Measurements from ENCODE around the gene TXNDC17. TPM values are rescaled to one million over a fixed set of nuclear protein-coding genes. Genes with fewer than 3 reads are reported as not detected.

The TXNDC17 gene
- total and polyA plus RNA-seq, 9 of the 15 experiments (the other 6 are each of a cell fraction or from before 2014, with no cell fraction given) = 108 to 759 (median 179) TPM

- FAIRE-seq (no peak), ATAC-seq (peak; percentile 62), DNase-seq (ENCODE audit: extremely low read depth in 1 of 4, low spot score in 3 of 4) (peak in 3 of 4 experiments; percentile 8 to 19 (median 9))
- intact Hi-C loops (cut with micrococcal nuclease) = loop anchor here (10.0 kb wide), 2 partner anchors 185 to 1355 kb away; partner anchors contain the start of gene RABEP1
- Histone ChIP-seq H3K79me2 (ENCODE audit: control insufficient read depth, insufficient read depth, low read length) (peaks cover 43% of the 10 kb centered on the region), H4K20me1 (replicated peaks; ENCODE audit: control insufficient read depth, insufficient read depth, low read length) (no peaks in the 10 kb centered on the region), H3K36me3 (ENCODE audit: control insufficient read depth, insufficient read depth, low read length) (peaks cover 31% of the 10 kb centered on the region; the same call in 2 of the 3 replicates), H3K4me3 (peak overlapping the region; percentile 68), H3K9ac (ENCODE audit: insufficient read depth in 1 of 2, low read depth in 2 of 2, low read length in 2 of 2) (peak overlapping the region; percentile 72 to 97), H3K9me3 (replicated peaks; ENCODE audit: control insufficient read depth, insufficient read depth, low read depth, low read length) (no peaks in the 10 kb centered on the region), H2AFZ (ENCODE audit: low read depth, low read length) (peak overlapping the region; percentile 98), H3K4me1 (replicated peaks in 1 of 2; ENCODE audit: control insufficient read depth in 2 of 2, insufficient read depth in 2 of 2, low read length in 2 of 2) (peaks cover 8 to 43% of the 10 kb centered on the region in 2 experiments; a peak in 4 of 5 replicates), H3K27me3 (ENCODE audit: control insufficient read depth in 2 of 2, insufficient read depth in 2 of 2, low read length in 2 of 2) (no peaks in the 10 kb centered on the region), H3K9me1 (ENCODE audit: control insufficient read depth, insufficient read depth, low read length) (no peaks in the 10 kb centered on the region), H3K4me2 (ENCODE audit: insufficient read depth, low read length) (peak overlapping the region; percentile 86), H3K27ac (ENCODE audit: extremely low read depth, low read depth, low read length) (peak overlapping the region; percentile 86)
- in situ Hi-C loops (cut with MboI) = no loop called here
- WGBS (ENCODE audit: insufficient coverage, low coverage, missing lambda C conversion rate) = 5% methylated on average over 25 of the region's 67 CpGs
- ChIA-PET CTCF (ENCODE audit: low intra/inter-chr PET ratio) (no interaction called here), POLR2A (interaction anchor here (1.1 to 2.3 kb wide), 3 partner anchors 11 to 42 kb away, joined by 6 to 13 read pairs (median 7); partner anchors contain the start of genes C17orf100 and MED31)
- no TSS peak for BruUV-seq (replicated peaks)
- TF ChIP-seq ZNF282 (CRISPR knock-in tag; IDR thresholded peaks at IDR 0.05) = no peak
- TF ChIP-seq TOE1 (IDR thresholded peaks at IDR 0.05; ENCODE audit: borderline replicate concordance) = no peak
- no peak for TF ChIP-seq TOE1 (CRISPR knock-in tag; IDR thresholded peaks at IDR 0.05; ENCODE audit: borderline replicate concordance, low read depth)
- no peak for TF ChIP-seq BRF1 (IDR thresholded peaks at IDR 0.05; ENCODE audit: borderline replicate concordance, extremely low read depth, insufficient read length)
- TF ChIP-seq YY1 (IDR thresholded peaks at IDR 0.05; ENCODE audit: borderline replicate concordance in 1 of 3, control insufficient read depth in 1 of 3, extremely low read depth in 1 of 3, insufficient read depth in 3 of 3, insufficient read length in 1 of 3, insufficient replicate concordance in 2 of 3, low read depth in 1 of 3, low read length in 2 of 3) = peak in 1 of 3 experiments; percentile 28
- no peak for TF ChIP-seq NCOA4 (IDR thresholded peaks at IDR 0.05; ENCODE audit: partially characterized antibody)
- TF ChIP-seq RNF2 (IDR thresholded peaks at IDR 0.05) = no peak
- no peak for TF ChIP-seq MIER1 (IDR thresholded peaks at IDR 0.05; ENCODE audit: low read depth)
- no peak for TF ChIP-seq GABPB1 (CRISPR knock-in tag; IDR thresholded peaks at IDR 0.05)
- TF ChIP-seq POLR2AphosphoS5 (IDR thresholded peaks at IDR 0.05; ENCODE audit: control insufficient read depth, insufficient read depth, low read depth, low read length) = no peak
- peak; percentile 20 for TF ChIP-seq RBBP5 (IDR thresholded peaks at IDR 0.05; ENCODE audit: borderline replicate concordance, insufficient read depth, low read length, poor library complexity, severe bottlenecking)
- no peak for TF ChIP-seq XRCC3 (IDR thresholded peaks at IDR 0.05)
- TF ChIP-seq ZNF3 (CRISPR knock-in tag; IDR thresholded peaks at IDR 0.05) = no peak
- TF ChIP-seq UBTF (IDR thresholded peaks at IDR 0.05; ENCODE audit: borderline replicate concordance in 1 of 2, low read depth in 2 of 2, low read length in 2 of 2) = peak in 1 of 2 experiments; percentile 59; a peak in 1 of 4 replicates
- TF ChIP-seq RBFOX2 (IDR thresholded peaks at IDR 0.05; ENCODE audit: low read depth, low read length) = 0 out of 2 replicates have a peak, but pooled peaks have one; percentile 14
- TF ChIP-seq SIN3A (IDR thresholded peaks at IDR 0.05; ENCODE audit: borderline replicate concordance in 2 of 2, control insufficient read depth in 1 of 2, low read depth in 2 of 2, low read length in 2 of 2) = no peak
- no peak for TF ChIP-seq ZNF589 (CRISPR knock-in tag; IDR thresholded peaks at IDR 0.05; ENCODE audit: low read depth)
Measured at GRCh38 chr17:6639586-6640535, 999 bp upstream of the TXNDC17 start.

Measured in K562 (cell line).